Measurements from ENCODE around the gene SFN. TPM values are rescaled to one million over a fixed set of nuclear protein-coding genes. Genes with fewer than 3 reads are reported as not detected.

SFN gene
- total RNA-seq, 1 donor from 2014 or later = 0.21 TPM

DNA sequence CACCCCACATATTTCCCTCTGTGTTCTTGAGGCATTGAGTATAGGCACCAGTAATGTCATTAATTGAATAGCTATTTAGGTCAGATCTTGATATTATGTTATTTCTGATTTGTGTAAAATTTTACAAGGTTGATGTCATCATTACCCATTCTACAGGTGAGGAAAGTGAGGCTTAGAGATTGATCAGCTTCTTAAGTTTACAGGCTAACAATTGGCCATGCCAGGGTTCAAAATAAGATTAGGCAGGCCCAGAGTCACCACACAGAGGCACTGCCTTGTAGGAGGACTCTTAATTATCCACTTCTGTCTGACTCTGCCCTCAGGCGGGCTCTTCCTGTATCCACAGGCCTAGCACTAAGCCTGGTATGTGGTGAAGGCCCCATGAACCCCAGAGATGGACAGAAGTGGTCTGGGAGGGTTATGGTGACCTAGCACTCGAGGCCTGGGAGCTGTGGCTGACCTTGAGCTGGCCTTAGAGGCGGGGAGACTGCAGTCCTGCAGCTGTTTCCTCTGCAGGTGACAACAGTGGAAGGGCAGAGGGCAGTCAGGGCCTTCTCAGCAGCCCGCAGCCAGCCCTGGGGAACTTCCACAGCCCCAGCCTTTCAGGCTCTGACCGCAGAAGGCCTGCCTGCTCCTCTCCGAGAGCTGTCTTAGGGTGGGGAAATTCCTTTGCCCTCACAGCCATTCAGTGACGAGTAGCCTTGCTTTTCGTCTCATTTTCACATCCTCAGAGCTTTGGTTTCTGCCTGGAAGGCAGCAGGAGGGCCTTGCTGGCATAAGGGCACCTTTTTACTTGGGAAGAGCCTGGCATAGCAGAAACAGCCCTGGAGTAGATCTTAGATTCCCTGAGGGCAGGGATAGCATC, 24.2 kb upstream of the SFN start:
- DNase-seq (ENCODE audit: low spot score) = no peak
- H3K4me1 ChIP-seq = no peaks in the 10 kb centered on the region

GRCh38 chr1:26839339-26839722, 23.6 kb upstream of the SFN start:
- Histone ChIP-seq H3K4me3 (no peak overlapping the region), H3K9me3 (ENCODE audit: low read depth) (no peaks in the 10 kb centered on the region), H4K20me1 (ENCODE audit: low read depth) (no peaks in the 10 kb centered on the region), H3K27me3 (no peaks in the 10 kb centered on the region), H3K4me1 (no peaks in the 10 kb centered on the region), H3K79me2 (ENCODE audit: low read depth) (no peaks in the 10 kb centered on the region), H3K9ac (no peak overlapping the region), H3K27ac (no peak overlapping the region), H3K4me2 (no peak overlapping the region), H2AFZ (replicated peaks) (no peak overlapping the region), H3K36me3 (no peaks in the 10 kb centered on the region), H3F3A (ENCODE audit: low read depth) (no peaks in the 10 kb centered on the region)
- Mint-ChIP-seq H3K36me3 (peaks cover 20% of the 10 kb centered on the region), H3K4me3 (peak overlapping the region; percentile 50), H3K9me3 (no peaks in the 10 kb centered on the region), H3K27ac (peak overlapping the region; percentile 34), H3K27me3 (ENCODE audit: insufficient read depth, low read depth) (no peaks in the 10 kb centered on the region), H3K4me1 (peaks cover 3% of the 10 kb centered on the region)
- TF ChIP-seq EZH2 (IDR thresholded peaks at IDR 0.05) (no peak), EZH2phosphoT487 (IDR thresholded peaks at IDR 0.05) (no peak)
- TF ChIP-seq, protein P1, sequence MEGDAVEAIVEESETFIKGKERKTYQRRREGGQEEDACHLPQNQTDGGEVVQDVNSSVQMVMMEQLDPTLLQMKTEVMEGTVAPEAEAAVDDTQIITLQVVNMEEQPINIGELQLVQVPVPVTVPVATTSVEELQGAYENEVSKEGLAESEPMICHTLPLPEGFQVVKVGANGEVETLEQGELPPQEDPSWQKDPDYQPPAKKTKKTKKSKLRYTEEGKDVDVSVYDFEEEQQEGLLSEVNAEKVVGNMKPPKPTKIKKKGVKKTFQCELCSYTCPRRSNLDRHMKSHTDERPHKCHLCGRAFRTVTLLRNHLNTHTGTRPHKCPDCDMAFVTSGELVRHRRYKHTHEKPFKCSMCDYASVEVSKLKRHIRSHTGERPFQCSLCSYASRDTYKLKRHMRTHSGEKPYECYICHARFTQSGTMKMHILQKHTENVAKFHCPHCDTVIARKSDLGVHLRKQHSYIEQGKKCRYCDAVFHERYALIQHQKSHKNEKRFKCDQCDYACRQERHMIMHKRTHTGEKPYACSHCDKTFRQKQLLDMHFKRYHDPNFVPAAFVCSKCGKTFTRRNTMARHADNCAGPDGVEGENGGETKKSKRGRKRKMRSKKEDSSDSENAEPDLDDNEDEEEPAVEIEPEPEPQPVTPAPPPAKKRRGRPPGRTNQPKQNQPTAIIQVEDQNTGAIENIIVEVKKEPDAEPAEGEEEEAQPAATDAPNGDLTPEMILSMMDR (IDR thresholded peaks at IDR 0.05) = no peak
- DNase-seq (ENCODE audit: low spot score) = no peak

More for the DNA sequence above, 24.2 kb upstream of the SFN start:
- no peaks in the 10 kb centered on the region for H3K27me3 ChIP-seq
- no peak overlapping the region for H3K27ac ChIP-seq
- H3K27ac Mint-ChIP-seq = no peak overlapping the region
- no peaks in the 10 kb centered on the region for H3K9me3 Mint-ChIP-seq
- TF ChIP-seq EZH2 (IDR thresholded peaks at IDR 0.05) (no peak), EZH2phosphoT487 (IDR thresholded peaks at IDR 0.05) (no peak)
- TF ChIP-seq, protein P1 (IDR thresholded peaks at IDR 0.05) = no peak
- H3K4me2 ChIP-seq = no peak overlapping the region
- H3K4me1 Mint-ChIP-seq = peaks cover 9% of the 10 kb centered on the region
- H3K79me2 ChIP-seq (ENCODE audit: low read depth) = no peaks in the 10 kb centered on the region
- peaks cover 5% of the 10 kb centered on the region for H3F3A ChIP-seq (ENCODE audit: low read depth)
- H4K20me1 ChIP-seq (ENCODE audit: low read depth) = no peaks in the 10 kb centered on the region
- peaks cover 24% of the 10 kb centered on the region for H3K36me3 Mint-ChIP-seq
- no peak overlapping the region for H3K9ac ChIP-seq
- no peak overlapping the region for H3K4me3 Mint-ChIP-seq
- no peaks in the 10 kb centered on the region for H3K27me3 Mint-ChIP-seq (ENCODE audit: insufficient read depth, low read depth)
- no peak overlapping the region for H2AFZ ChIP-seq (replicated peaks)
- H3K9me3 ChIP-seq (ENCODE audit: low read depth) = no peaks in the 10 kb centered on the region
- H3K4me3 ChIP-seq = no peak overlapping the region
- no peaks in the 10 kb centered on the region for H3K36me3 ChIP-seq

DNA sequence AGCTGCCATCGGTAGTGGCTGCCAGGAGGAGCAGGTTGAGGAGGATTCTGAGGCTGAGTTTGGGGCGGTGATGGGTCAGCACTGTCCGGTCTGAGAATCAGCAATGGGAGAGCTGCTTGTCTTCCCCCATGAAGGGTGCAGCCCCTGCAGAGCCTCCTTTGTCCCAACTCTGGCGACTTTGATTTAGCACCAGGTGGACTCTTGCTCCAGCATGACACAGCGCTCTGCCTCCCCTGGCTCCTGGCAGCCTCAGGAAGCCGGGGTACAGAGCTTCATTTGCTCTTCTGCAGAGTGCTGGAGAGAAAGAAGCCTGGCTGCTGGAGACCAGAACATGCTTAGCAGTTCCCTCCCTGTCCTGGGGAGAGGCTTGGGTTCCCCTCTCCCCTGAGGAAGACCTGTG, 23.2 kb upstream of the SFN start:
- Histone ChIP-seq H3K4me2 (no peak overlapping the region), H3K27me3 (no peaks in the 10 kb centered on the region), H3K9ac (no peak overlapping the region), H3K79me2 (ENCODE audit: low read depth) (no peaks in the 10 kb centered on the region), H3K4me3 (no peak overlapping the region), H3K9me3 (ENCODE audit: low read depth) (no peaks in the 10 kb centered on the region), H3F3A (ENCODE audit: low read depth) (no peaks in the 10 kb centered on the region), H3K27ac (no peak overlapping the region), H3K36me3 (no peaks in the 10 kb centered on the region), H3K4me1 (no peaks in the 10 kb centered on the region), H4K20me1 (ENCODE audit: low read depth) (no peaks in the 10 kb centered on the region), H2AFZ (replicated peaks) (no peak overlapping the region)
- no peak overlapping the region for H3K27ac Mint-ChIP-seq
- no peak overlapping the region for H3K4me3 Mint-ChIP-seq
- no peaks in the 10 kb centered on the region for H3K9me3 Mint-ChIP-seq
- no peak for TF ChIP-seq EZH2phosphoT487 (IDR thresholded peaks at IDR 0.05)
- DNase-seq (ENCODE audit: low spot score) = no peak
- no peaks in the 10 kb centered on the region for H3K4me1 Mint-ChIP-seq
- H3K27me3 Mint-ChIP-seq (ENCODE audit: insufficient read depth, low read depth) = no peaks in the 10 kb centered on the region
- peaks cover 19% of the 10 kb centered on the region for H3K36me3 Mint-ChIP-seq

Data from neural progenitor cell (in vitro differentiated cells).